Aorta (tissue), 5 donors: ENCODE data around the gene ARFRP1. TPM values are rescaled to one million over a fixed set of nuclear protein-coding genes. Genes with fewer than 3 reads are reported as not detected.
"Not testable (repeated sequence)": the region's sequence is repeated elsewhere in the genome, so short reads cannot be mapped to it uniquely, and the experiment has no call there.

Experiments used
- ATAC-seq: fragments of 200-7000 bp; cut with Tn5 transposase; one replicate; pipeline ENCODE4 v1.9.1; 2022; ENCODE audit warnings: moderate library complexity; ENCODE audit not compliant: low FRiP score
- DNase-seq, 2 donors: peaks; one replicate each; pipeline ENCODE4 v3.0.0-alpha.2; 2020
- H3K27ac ChIP-seq, 2 donors: one replicate each; pipeline ENCODE4 v1.5.1; 2013; ENCODE audit warnings: low read length in 2 of 2, mild to moderate bottlenecking in 2 of 2, moderate library complexity in 2 of 2, control low read depth in 1 of 2, inconsistent platforms in 1 of 2, low read depth in 1 of 2
- H3K27me3 ChIP-seq, 2 donors: one replicate each; pipeline ENCODE4 v1.6.1; 2013; ENCODE audit warnings: control low read depth in 1 of 2, low read length in 1 of 2, mild to moderate bottlenecking in 1 of 2, moderate library complexity in 1 of 2; ENCODE audit not compliant: insufficient read depth in 2 of 2, control insufficient read depth in 1 of 2
- H3K36me3 ChIP-seq, 2 donors: one replicate each; pipeline ENCODE4 v1.6.1; 2013; ENCODE audit warnings: control low read depth in 1 of 2, low read length in 1 of 2, mild to moderate bottlenecking in 1 of 2; ENCODE audit not compliant: insufficient read depth in 2 of 2, control insufficient read depth in 1 of 2
- H3K4me1 ChIP-seq, 2 donors: one replicate each; pipeline ENCODE4 v1.6.1; 2013; ENCODE audit warnings: low read length in 2 of 2, control low read depth in 1 of 2, mild to moderate bottlenecking in 1 of 2, moderate library complexity in 1 of 2; ENCODE audit not compliant: insufficient read depth in 2 of 2, control insufficient read depth in 1 of 2
- H3K4me3 ChIP-seq, 2 donors: one replicate each; pipeline ENCODE4 v1.5.1; 2013; ENCODE audit warnings: low read length in 2 of 2, control low read depth in 1 of 2, mild to moderate bottlenecking in 1 of 2
- H3K9me3 ChIP-seq: one replicate; pipeline ENCODE4 v1.6.1; 2013; ENCODE audit warnings: mild to moderate bottlenecking, low read length; ENCODE audit not compliant: control insufficient read depth
- WGBS, 2 donors: extraction: QIAGEN DNeasy Blood & Tissue Kit; methylation state at CpG; one replicate each; pipeline ENCODE4 v1.1.7; 2013; 5-methylcytosine and 5-hydroxymethylcytosine counted together
- intact Hi-C, 2 donors: fragments of 100-400 bp; cut with DNase I; formaldehyde crosslinking; loops; one replicate each; pipeline versions ENCODE4 v1.14.2 to v1.15.0; 2022
- polyA plus RNA-seq, 2 donors: library from polyadenylated mRNA; stranded (reverse); fragments of 200-250 nt; gene quantifications; one replicate each; pipeline ENCODE4 v1.2.3, GENCODE V29; 2013
- total RNA-seq, 2 donors: library from RNA; stranded (reverse); fragmentation: NEBNext Ultra II Directional; extraction: Animal tissue kit (Norgen Biotek cat#: 25700); gene quantifications; one replicate each; pipeline ENCODE4 v1.2.1, GENCODE V29; 2021
- donor health status: healthy with polysubstance abuse.
- donor health status: Bipolar disorder and iron deficiency.
- donor health status: DM: no; HTN: no; CAD: no.
- donor health status: DM: no; HTN: no; CAD: no.
- donor health status: DM: yes; HTN: yes; CAD: no.

ARFRP1 gene
- total and polyA plus RNA-seq, 4 donors: 28.9 to 76.2 (median 49.0) TPM

GRCh38 chr20:63653041-63653973 lies 54.5 kb downstream of the ARFRP1 start, which contains the start of gene STMN3:
TSS of gene STMN3 (minus strand) at chr20:63653424. CDS start at chr20:63653345, 79 bp downstream.
- H3K27me3 ChIP-seq: no peaks in the 10 kb centered on the region
- DNase-seq (peak; percentile 94 to 96), ATAC-seq (peak; percentile 86)
- intact Hi-C loops: loop anchor here in 1 of 2 donors (10.0 kb wide), 1 partner anchor 119 kb away; the partner anchor contains the start of gene PTK6
- peak within 1 kb of the TSS; percentile 11 to 40 for H3K4me3 ChIP-seq
- H3K27ac ChIP-seq: no peak within 1 kb of the TSS
- H3K36me3 ChIP-seq: no peaks in the 10 kb centered on the region
- no peaks in the 10 kb centered on the region for H3K9me3 ChIP-seq
- H3K4me1 ChIP-seq: no peaks in the 10 kb centered on the region
- 1 to 2% methylated on average over 48 to 73 of the region's 73 CpGs for WGBS, 2 donors

DNA sequence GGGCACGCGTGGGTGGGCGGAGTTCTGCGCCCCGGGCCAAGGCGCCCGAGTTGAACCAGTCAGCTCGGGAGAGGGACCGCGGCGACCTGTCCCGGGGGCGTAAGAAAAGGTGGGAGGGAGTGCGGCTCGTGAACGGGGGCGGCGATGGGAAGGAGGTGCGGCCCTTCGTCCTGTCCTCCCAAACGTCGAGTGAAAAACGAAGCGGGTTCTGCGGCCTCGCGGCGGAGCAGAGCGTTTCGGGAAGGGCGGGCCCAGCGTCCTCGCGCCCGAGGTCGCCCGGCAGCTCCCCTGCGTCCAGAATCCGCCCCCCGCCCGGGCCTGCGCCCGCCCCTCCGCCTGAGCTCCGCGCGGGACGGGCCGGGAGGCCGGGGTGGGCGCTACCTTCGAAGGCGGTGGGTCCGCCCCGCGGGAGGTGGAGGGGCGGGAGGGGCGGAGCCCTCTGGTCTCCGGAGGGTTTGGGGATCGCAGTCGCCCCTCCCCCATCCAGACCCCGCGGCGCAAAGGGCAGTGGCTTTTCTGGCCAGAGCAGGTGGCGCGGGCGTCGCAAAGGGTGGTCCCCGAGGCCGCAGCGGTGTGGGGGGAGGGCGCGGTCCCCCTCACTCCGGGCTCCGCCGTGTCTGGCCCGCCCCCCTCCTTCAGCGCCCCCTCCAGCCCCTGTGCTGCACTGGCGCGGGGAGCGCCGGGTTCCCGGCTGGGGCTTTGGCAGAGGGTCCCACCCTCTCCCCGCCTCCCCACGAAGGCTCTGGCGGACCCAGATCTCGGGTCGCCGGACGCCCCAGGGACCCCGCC lies 55.4 kb downstream of the ARFRP1 start:
- intact Hi-C loops: loop anchor here in 1 of 2 donors (10.0 kb wide), 1 partner anchor 118 kb away; the partner anchor contains the start of gene PTK6
- Histone ChIP-seq H3K27ac (no peak overlapping the region), H3K4me3 (peak overlapping the region; percentile 11 to 40), H3K9me3 (no peaks in the 10 kb centered on the region), H3K4me1 (no peaks in the 10 kb centered on the region), H3K27me3 (no peaks in the 10 kb centered on the region), H3K36me3 (no peaks in the 10 kb centered on the region)
- WGBS, 2 donors: 0 to 1% methylated on average over 70 to 91 of the region's 91 CpGs
- peak; percentile 36 for ATAC-seq
- peak in 1 of 2 donors; percentile 79 for DNase-seq

GRCh38 chr20:63651942-63652191 lies 55.9 kb downstream of the ARFRP1 start:
- ATAC-seq (no peak), DNase-seq (no peak)
- Histone ChIP-seq H3K36me3 (no peaks in the 10 kb centered on the region), H3K27ac (no peak overlapping the region), H3K27me3 (no peaks in the 10 kb centered on the region), H3K4me1 (no peaks in the 10 kb centered on the region), H3K4me3 (peak overlapping the region in 1 of 2 donors; percentile 40), H3K9me3 (no peaks in the 10 kb centered on the region)
- 16 to 25% methylated on average over 11 of the region's 11 CpGs for WGBS, 2 donors
- intact Hi-C loops: loop anchor here in 1 of 2 donors (10.0 kb wide), 1 partner anchor 117 kb away; the partner anchor contains the start of gene PTK6

GRCh38 chr20:63650486-63650885 lies 57.3 kb downstream of the ARFRP1 start:
- WGBS, 2 donors: 93 to 94% methylated on average over 13 to 25 of the region's 25 CpGs
- not testable (repeated sequence) for H3K27ac ChIP-seq, DNase-seq, H3K4me3 ChIP-seq, ATAC-seq, H3K4me1 ChIP-seq, H3K36me3 ChIP-seq, H3K27me3 ChIP-seq, H3K9me3 ChIP-seq
- intact Hi-C loops: loop anchor here in 1 of 2 donors (10.0 kb wide), 1 partner anchor 116 kb away; the partner anchor contains the start of gene PTK6

GRCh38 chr20:63648895-63649589 lies 58.7 kb downstream of the ARFRP1 start:
- Histone ChIP-seq H3K36me3 (no peaks in the 10 kb centered on the region), H3K4me1 (no peaks in the 10 kb centered on the region), H3K27ac (no peak overlapping the region), H3K9me3 (no peaks in the 10 kb centered on the region), H3K27me3 (no peaks in the 10 kb centered on the region), H3K4me3 (no peak overlapping the region)
- intact Hi-C loops: no loop called here
- DNase-seq (no peak), ATAC-seq (no peak)
- 86 to 90% methylated on average over 11 of the region's 11 CpGs for WGBS, 2 donors

Other genes with a start within 250 kb of the ARFRP1 start
- gene KCNQ2, start 235.3 kb downstream of the ARFRP1 start, total RNA-seq: not detected
- not detected for gene KCNQ2, start 235.3 kb downstream of the ARFRP1 start, polyA plus RNA-seq
- 1 to 10 TPM in 1 of 2 donors, under 1 TPM in 1; 0.88 to 1.5 TPM for gene EEF1A2, start 208.9 kb downstream of the ARFRP1 start, total RNA-seq
- 1 to 10 TPM in 1 of 2 donors, under 1 TPM in 1; 0.64 to 6.0 TPM for gene EEF1A2, start 208.9 kb downstream of the ARFRP1 start, polyA plus RNA-seq
- 100 to 1,000 TPM; 176 to 190 TPM for gene PPDPF, start 187.2 kb downstream of the ARFRP1 start, total RNA-seq
- 100 to 1,000 TPM; 360 to 386 TPM for gene PPDPF, start 187.2 kb downstream of the ARFRP1 start, polyA plus RNA-seq
- gene PTK6, start 170.6 kb downstream of the ARFRP1 start, total RNA-seq: under 1 TPM; 0.19 to 0.30 TPM
- 1 to 10 TPM in 1 of 2 donors, under 1 TPM in 1; 0.10 to 4.6 TPM for gene PTK6, start 170.6 kb downstream of the ARFRP1 start, polyA plus RNA-seq
- gene SRMS, start 160.2 kb downstream of the ARFRP1 start, total RNA-seq: not detected
- not detected for gene SRMS, start 160.2 kb downstream of the ARFRP1 start, polyA plus RNA-seq
- under 1 TPM in 1 of 2 donors, not detected in 1; 0.57 TPM for gene FNDC11, start 153.8 kb downstream of the ARFRP1 start, total RNA-seq
- under 1 TPM in 1 of 2 donors, not detected in 1; 0.84 TPM for gene FNDC11, start 153.8 kb downstream of the ARFRP1 start, polyA plus RNA-seq
- gene HELZ2, start 133.7 kb downstream of the ARFRP1 start, total RNA-seq: 10 to 100 TPM; 23.2 to 41.6 TPM
- 1 to 10 TPM; 2.3 to 4.8 TPM for gene HELZ2, start 133.7 kb downstream of the ARFRP1 start, polyA plus RNA-seq
- gene GMEB2, start 80.9 kb downstream of the ARFRP1 start, total RNA-seq: 10 to 100 TPM; 10.2 to 10.3 TPM
- 1 to 10 TPM; 3.9 to 9.6 TPM for gene GMEB2, start 80.9 kb downstream of the ARFRP1 start, polyA plus RNA-seq
- gene STMN3, start 54.6 kb downstream of the ARFRP1 start, total RNA-seq: 10 to 100 TPM; 10.5 to 31.2 TPM
- gene STMN3, start 54.6 kb downstream of the ARFRP1 start, polyA plus RNA-seq: 10 to 100 TPM; 11.3 to 26.1 TPM
- 10 to 100 TPM; 35.5 to 43.0 TPM for gene RTEL1, start 49.7 kb downstream of the ARFRP1 start, total RNA-seq
- gene RTEL1, start 49.7 kb downstream of the ARFRP1 start, polyA plus RNA-seq: 100 to 1,000 TPM in 1 of 2 donors, 1 to 10 TPM in 1; 6.8 to 114 TPM
- 10 to 100 TPM in 1 of 2 donors, 1 to 10 TPM in 1; 5.9 to 11.5 TPM for gene TNFRSF6B, start 11.3 kb downstream of the ARFRP1 start, total RNA-seq
- gene TNFRSF6B, start 11.3 kb downstream of the ARFRP1 start, polyA plus RNA-seq: 10 to 100 TPM in 1 of 2 donors, 1 to 10 TPM in 1; 2.1 to 73.9 TPM
- gene ZGPAT, start 63 bp upstream of the ARFRP1 start, total RNA-seq: 10 to 100 TPM; 20.8 to 28.6 TPM
- gene ZGPAT, start 63 bp upstream of the ARFRP1 start, polyA plus RNA-seq: 10 to 100 TPM; 22.5 to 49.5 TPM
- gene LIME1, start 28.7 kb upstream of the ARFRP1 start, total RNA-seq: 1 to 10 TPM; 6.5 to 7.4 TPM
- gene LIME1, start 28.7 kb upstream of the ARFRP1 start, polyA plus RNA-seq: 10 to 100 TPM in 1 of 2 donors, 1 to 10 TPM in 1; 9.9 to 57.6 TPM
- 10 to 100 TPM; 49.9 to 72.4 TPM for gene SLC2A4RG, start 31.8 kb upstream of the ARFRP1 start, total RNA-seq
- gene SLC2A4RG, start 31.8 kb upstream of the ARFRP1 start, polyA plus RNA-seq: 10 to 100 TPM; 24.7 to 86.7 TPM
- gene ZBTB46, start 123.3 kb upstream of the ARFRP1 start, total RNA-seq: 10 to 100 TPM; 17.4 to 22.7 TPM
- gene ZBTB46, start 123.3 kb upstream of the ARFRP1 start, polyA plus RNA-seq: 1 to 10 TPM in 1 of 2 donors, under 1 TPM in 1; 0.50 to 2.1 TPM
- gene ABHD16B, start 153.5 kb upstream of the ARFRP1 start, total RNA-seq: not detected
- gene ABHD16B, start 153.5 kb upstream of the ARFRP1 start, polyA plus RNA-seq: under 1 TPM in 1 of 2 donors, not detected in 1; 0.38 TPM
- 100 to 1,000 TPM in 1 of 2 donors, 10 to 100 TPM in 1; 91.2 to 110 TPM for gene TPD52L2, start 157.3 kb upstream of the ARFRP1 start, total RNA-seq
- gene TPD52L2, start 157.3 kb upstream of the ARFRP1 start, polyA plus RNA-seq: 100 to 1,000 TPM in 1 of 2 donors, 10 to 100 TPM in 1; 89.8 to 112 TPM
- gene DNAJC5, start 187.2 kb upstream of the ARFRP1 start, total RNA-seq: 10 to 100 TPM; 34.6 to 38.1 TPM
- gene DNAJC5, start 187.2 kb upstream of the ARFRP1 start, polyA plus RNA-seq: 10 to 100 TPM; 16.2 to 17.2 TPM
- 10 to 100 TPM; 27.2 to 39.5 TPM for gene UCKL1, start 248.4 kb upstream of the ARFRP1 start, total RNA-seq
- gene UCKL1, start 248.4 kb upstream of the ARFRP1 start, polyA plus RNA-seq: 10 to 100 TPM; 24.3 to 85.0 TPM